GM23248 (cell line): ENCODE data around the gene ZKSCAN4. TPM values are rescaled to one million over a fixed set of nuclear protein-coding genes. Genes with fewer than 3 reads are reported as not detected.

Experiments used
- DNase-seq: peaks from one replicate; pipeline ENCODE4 v3.0.0-alpha.2; 2015
- H2AFZ ChIP-seq: fragments of 200-600 bp; sonication (generic); 2 replicates; pipeline ENCODE4 v1.6.1; 2016; ENCODE audit warnings: antibody characterized with exemption
- H3F3A ChIP-seq: fragments of 200-600 bp; sonication (generic); 2 replicates; pipeline ENCODE4 v1.6.1; 2016; ENCODE audit warnings: mild to moderate bottlenecking, antibody characterized with exemption, mixed run types; ENCODE audit not compliant: insufficient read depth
- H3K27ac ChIP-seq: fragments of 200-600 bp; sonication (generic); 2 replicates; pipeline ENCODE4 v1.5.1; 2016; ENCODE audit warnings: mild to moderate bottlenecking
- H3K27me3 ChIP-seq: fragments of 200-600 bp; sonication (generic); replicated peaks from 2 replicates; pipeline ENCODE4 v1.6.1; 2016; ENCODE audit warnings: mild to moderate bottlenecking; ENCODE audit not compliant: insufficient read depth
- H3K36me3 ChIP-seq: fragments of 200-600 bp; sonication (generic); 2 replicates; pipeline ENCODE4 v1.6.1; 2016; ENCODE audit warnings: low read depth, mild to moderate bottlenecking
- H3K4me1 ChIP-seq: fragments of 200-600 bp; sonication (generic); 2 replicates; pipeline ENCODE4 v1.6.1; 2016; ENCODE audit warnings: mild to moderate bottlenecking; ENCODE audit not compliant: insufficient read depth
- H3K4me2 ChIP-seq: fragments of 200-600 bp; sonication (generic); one replicate; pipeline ENCODE4 v1.6.1; 2016; ENCODE audit warnings: mild to moderate bottlenecking; ENCODE audit not compliant: unreplicated experiment
- H3K4me3 ChIP-seq: fragments of 200-600 bp; sonication (generic); 2 replicates; pipeline ENCODE4 v1.5.1; 2016; ENCODE audit warnings: mild to moderate bottlenecking
- H3K79me2 ChIP-seq: fragments of 200-600 bp; sonication (generic); 2 replicates; pipeline ENCODE4 v1.6.1; 2016; ENCODE audit warnings: mild to moderate bottlenecking; ENCODE audit not compliant: insufficient read depth
- H3K9ac ChIP-seq: fragments of 200-600 bp; sonication (generic); 2 replicates; pipeline ENCODE4 v1.6.1; 2016; ENCODE audit warnings: mild to moderate bottlenecking
- H3K9me2 ChIP-seq: fragments of 200-600 bp; sonication (generic); 2 replicates; pipeline ENCODE4 v1.6.1; 2016; ENCODE audit warnings: mixed run types, mild to moderate bottlenecking, moderate library complexity; ENCODE audit not compliant: insufficient read depth
- H3K9me3 ChIP-seq: fragments of 200-600 bp; sonication (generic); one replicate; pipeline ENCODE4 v1.6.1; 2017; ENCODE audit warnings: low read depth
- H4K20me1 ChIP-seq: fragments of 200-600 bp; sonication (generic); 2 replicates; pipeline ENCODE4 v1.6.0; 2016; ENCODE audit not compliant: insufficient read depth
- EZH2 ChIP-seq: fragments of 200-600 bp; sonication (generic); IDR thresholded peaks from 2 replicates; pipeline ENCODE4 v1.6.1; 2018; ENCODE audit warnings: antibody characterized with exemption, mild to moderate bottlenecking; ENCODE audit not compliant: insufficient read depth, poor library complexity, severe bottlenecking
- EZH2phosphoT487 ChIP-seq: fragments of 200-600 bp; sonication (generic); IDR thresholded peaks from 2 replicates; pipeline ENCODE4 v1.6.1; 2018; ENCODE audit warnings: antibody characterized with exemption, moderate library complexity, mild to moderate bottlenecking, low read depth; ENCODE audit not compliant: insufficient read depth
- WGBS, 2 experiments: methylation state at CpG; one replicate each; pipeline ENCODE4 v1.1.6; 2015 to 2017; ENCODE audit warnings: low lambda C conversion rate in 2 of 2, low coverage in 1 of 2; ENCODE audit errors: missing lambda C conversion rate in 2 of 2; 5-methylcytosine and 5-hydroxymethylcytosine counted together
- in situ Hi-C: fragments of 300-500 bp; cut with MboI; formaldehyde crosslinking; loops from 2 replicates; pipeline ENCODE4 v1.15.0; 2020
- polyA plus RNA-seq: library from polyadenylated mRNA; unstranded; fragments of >200 nt; fragmentation: Nextera tagmentation; extraction: Ambion mirVana; gene quantifications from 2 replicates; pipeline ENCODE4 v1.2.1, GENCODE V29; 2016
- total RNA-seq: library from RNA; depleted of rRNA; stranded (reverse); fragments of >200 nt; shearing (Covaris generic); gene quantifications from 2 replicates; pipeline ENCODE4 v1.2.3, GENCODE V29; 2014

The ZKSCAN4 gene
- total and polyA plus RNA-seq, 2 experiments from 2014 or later: 3.5 to 4.2 TPM

DNA sequence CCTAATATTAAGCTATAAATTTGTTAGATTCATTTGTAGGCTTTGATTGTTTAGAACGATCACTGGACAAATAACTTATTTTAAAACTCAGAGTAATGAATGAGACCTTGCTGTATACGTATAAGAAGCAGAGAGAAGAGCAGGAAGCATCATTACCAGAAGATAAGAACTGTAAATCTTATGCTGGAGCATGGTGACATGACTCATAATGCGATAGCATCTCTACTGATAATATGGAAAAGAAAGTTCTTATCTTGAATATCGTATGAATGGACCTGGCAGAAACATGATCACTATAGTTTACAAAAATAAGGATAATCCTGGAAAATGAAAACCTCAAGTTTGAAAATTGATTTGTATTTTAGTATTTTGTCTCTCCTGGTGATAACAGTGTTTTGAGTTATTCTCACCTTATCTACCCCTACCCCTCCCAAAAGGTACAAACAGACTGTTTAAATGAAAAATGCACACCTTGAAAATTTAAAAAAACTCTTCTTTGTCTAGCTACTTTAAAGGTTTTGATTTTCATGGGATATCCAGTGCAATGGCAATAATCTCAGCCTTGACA, 12.8 kb upstream of the ZKSCAN4 start:
- Histone ChIP-seq H2AFZ (no peak overlapping the region), H3K4me2 (no peak overlapping the region), H3F3A (peaks cover 39% of the 10 kb centered on the region), H3K9ac (no peak overlapping the region), H3K9me2 (no peaks in the 10 kb centered on the region), H3K9me3 (no peaks in the 10 kb centered on the region), H3K4me1 (peaks cover 9% of the 10 kb centered on the region; the same call in 1 of the 2 replicates), H3K36me3 (no peaks in the 10 kb centered on the region), H4K20me1 (no peaks in the 10 kb centered on the region), H3K27ac (no peak overlapping the region), H3K4me3 (no peak overlapping the region), H3K79me2 (peaks cover 25% of the 10 kb centered on the region), H3K27me3 (no peaks in the 10 kb centered on the region)
- 67 to 70% methylated on average over 4 of the region's 4 CpGs for WGBS, 2 experiments
- no peak for TF ChIP-seq EZH2phosphoT487
- TF ChIP-seq EZH2: no peak
- DNase-seq: no peak
- in situ Hi-C loops: no loop called here

DNA sequence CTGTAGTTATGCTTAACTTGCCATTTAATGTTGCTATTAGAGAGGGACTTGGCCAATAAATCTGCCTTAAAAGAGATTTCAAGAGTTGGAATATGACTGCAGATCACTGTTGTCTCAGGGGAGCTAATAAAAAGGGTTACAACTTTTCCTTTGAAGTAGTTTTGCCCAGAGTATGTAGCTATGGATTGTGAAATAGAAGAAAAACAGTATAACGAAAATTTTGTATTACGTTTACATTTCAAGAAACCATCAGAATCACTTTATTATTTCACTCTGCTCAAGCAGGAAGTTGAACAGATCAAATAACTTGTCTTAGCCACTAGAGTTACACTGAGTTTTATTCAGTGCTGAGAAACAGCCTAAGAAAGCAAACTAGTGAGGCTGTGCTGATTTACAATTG, 11.9 kb upstream of the ZKSCAN4 start:
- Histone ChIP-seq H3K9ac (no peak overlapping the region), H2AFZ (peak overlapping the region; percentile 50), H3K9me2 (no peaks in the 10 kb centered on the region), H3K9me3 (no peaks in the 10 kb centered on the region), H3K27ac (no peak overlapping the region), H3K4me3 (no peak overlapping the region), H3K4me2 (no peak overlapping the region), H4K20me1 (no peaks in the 10 kb centered on the region), H3K36me3 (no peaks in the 10 kb centered on the region), H3K27me3 (no peaks in the 10 kb centered on the region), H3K4me1 (peaks cover 9% of the 10 kb centered on the region; the same call in 1 of the 2 replicates), H3F3A (peaks cover 29% of the 10 kb centered on the region), H3K79me2 (peaks cover 23% of the 10 kb centered on the region)
- TF ChIP-seq EZH2: no peak
- TF ChIP-seq EZH2phosphoT487: no peak
- in situ Hi-C loops: no loop called here
- DNase-seq: no peak
- WGBS, 2 experiments: 34 to 50% methylated on average over 2 of the region's 2 CpGs

DNA sequence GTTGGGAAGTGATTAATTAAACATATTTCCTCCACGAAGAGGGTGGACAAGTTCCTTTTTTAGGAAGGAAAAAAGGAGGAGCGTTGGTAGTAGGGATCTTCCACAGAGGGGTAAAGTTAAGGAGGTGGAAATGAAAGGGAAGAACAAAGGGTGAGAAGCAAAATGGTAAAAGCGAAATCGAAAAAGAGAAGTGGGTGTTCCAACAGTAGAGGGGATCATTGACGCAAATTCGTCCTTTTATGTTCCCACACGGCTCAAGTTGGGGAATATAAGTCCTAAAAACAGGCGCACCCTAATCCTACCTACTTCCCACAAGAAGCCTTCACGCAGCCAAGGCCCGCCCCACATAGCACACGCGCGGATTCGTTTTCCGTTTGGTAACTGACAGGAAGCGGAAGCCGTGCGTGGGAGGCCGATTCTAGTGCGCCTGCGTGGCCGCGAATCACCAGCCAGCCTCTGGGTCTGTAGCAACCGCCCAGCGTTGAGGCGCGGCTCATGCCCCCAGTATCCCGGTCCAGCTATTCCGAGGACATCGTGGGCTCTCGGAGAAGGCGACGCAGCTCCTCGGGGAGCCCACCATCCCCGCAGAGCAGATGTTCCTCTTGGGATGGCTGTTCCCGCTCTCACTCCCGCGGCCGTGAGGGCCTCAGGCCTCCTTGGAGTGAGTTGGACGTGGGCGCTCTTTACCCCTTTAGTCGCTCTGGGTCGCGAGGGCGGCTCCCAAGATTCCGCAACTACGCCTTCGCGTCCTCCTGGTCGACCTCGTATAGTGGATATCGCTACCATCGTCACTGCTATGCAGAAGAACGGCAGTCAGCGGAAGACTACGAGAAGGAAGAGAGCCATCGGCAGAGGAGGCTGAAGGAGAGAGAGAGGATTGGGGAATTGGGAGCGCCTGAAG, 7.1 kb upstream of the ZKSCAN4 start, which contains the start of gene NKAPL:
TSS of gene NKAPL (plus strand) at position 421 of the 901 bp plus-strand sequence. CDS start at position 496, 75 bp downstream.
- H3K4me2 ChIP-seq: peak within 1 kb of the TSS; percentile 72
- WGBS, 2 experiments: 23 to 25% methylated on average over 56 to 58 of the region's 58 CpGs
- H3F3A ChIP-seq: no peaks in the 10 kb centered on the region
- in situ Hi-C loops: no loop called here
- H3K4me3 ChIP-seq: peak within 1 kb of the TSS; percentile 70
- H3K9ac ChIP-seq: peak within 1 kb of the TSS; percentile 31; the same call in 1 of the 2 replicates
- no peak for TF ChIP-seq EZH2phosphoT487
- TF ChIP-seq EZH2: no peak
- no peaks in the 10 kb centered on the region for H3K79me2 ChIP-seq
- H3K9me3 ChIP-seq: no peaks in the 10 kb centered on the region
- H4K20me1 ChIP-seq: no peaks in the 10 kb centered on the region
- peak within 1 kb of the TSS; percentile 94 for H2AFZ ChIP-seq
- no peaks in the 10 kb centered on the region for H3K27me3 ChIP-seq
- H3K36me3 ChIP-seq: no peaks in the 10 kb centered on the region
- H3K4me1 ChIP-seq: no peaks in the 10 kb centered on the region
- no peak within 1 kb of the TSS for H3K27ac ChIP-seq
- no peaks in the 10 kb centered on the region for H3K9me2 ChIP-seq
- DNase-seq: peak; percentile 91

DNA sequence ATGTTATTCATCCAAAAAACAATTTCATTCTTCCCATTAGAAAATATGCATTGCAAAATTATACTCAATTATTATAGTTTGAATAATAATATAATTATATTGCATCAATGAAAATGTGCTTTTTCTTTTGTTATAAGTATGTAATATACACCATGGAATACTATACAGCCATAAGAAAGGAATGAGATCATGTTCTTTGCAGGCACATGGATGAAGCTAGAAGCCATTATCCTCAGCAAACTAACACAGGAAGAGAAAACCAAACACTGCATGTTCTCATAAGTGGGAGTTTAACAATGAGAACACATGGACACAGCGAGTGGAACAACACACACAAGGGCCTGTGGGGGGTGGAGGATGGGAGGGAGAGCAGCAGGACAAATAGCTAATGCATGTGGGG, 5.0 kb upstream of the ZKSCAN4 start:
- Histone ChIP-seq H2AFZ (no peak overlapping the region), H3K9me2 (no peaks in the 10 kb centered on the region), H3K9ac (no peak overlapping the region), H3K36me3 (no peaks in the 10 kb centered on the region), H3K4me2 (no peak overlapping the region), H3K27ac (no peak overlapping the region), H3F3A (no peaks in the 10 kb centered on the region), H3K79me2 (no peaks in the 10 kb centered on the region), H3K4me1 (peaks cover 8% of the 10 kb centered on the region; the same call in 1 of the 2 replicates), H3K27me3 (no peaks in the 10 kb centered on the region), H3K4me3 (no peak overlapping the region), H4K20me1 (no peaks in the 10 kb centered on the region), H3K9me3 (no peaks in the 10 kb centered on the region)
- no peak for TF ChIP-seq EZH2
- no CpG with 5 or more reads among the region's 1 CpG for WGBS, 2 experiments
- in situ Hi-C loops: no loop called here
- no peak for DNase-seq
